GM12878 (cell line): ENCODE data around the gene RRP36. TPM values are rescaled to one million over a fixed set of nuclear protein-coding genes. Genes with fewer than 3 reads are reported as not detected.

ENCODE experiments used
- ATAC-seq: fragments of 200-7000 bp; cut with Tn5 transposase; 3 replicates; pipeline ENCODE4 v1.9.1; 2020; ENCODE audit warnings: mild to moderate bottlenecking, moderate library complexity
- BruUV-seq: library from RNA; stranded (reverse); fragments of 400-500 nt; replicated peaks from 2 replicates; lab custom pipeline; 2021; lab: Mats Ljungman, UMichigan
- CTCF ChIA-PET: fragments of 300-600 bp; sonication (Branson Sonifier 250); formaldehyde crosslinking; extraction: SDS; loops from one replicate; lab custom pipeline; 2021; ENCODE audit warnings: inconsistent platforms; lab: Yijun Ruan, JAX
- POLR2A ChIA-PET: fragments of 350-600 bp; formaldehyde crosslinking; extraction: SDS; loops from one replicate; lab custom pipeline; 2021; ENCODE audit warnings: inconsistent platforms; lab: Charles Lee
- RAD21 ChIA-PET: fragments of 300-600 bp; sonication (Branson Sonifier 250); formaldehyde crosslinking; loops from one replicate; lab custom pipeline; 2023; ENCODE audit warnings: antibody characterized with exemption; ENCODE audit not compliant: unreplicated experiment; lab: Charles Lee
- SMC1A ChIA-PET: fragments of 300-600 bp; sonication (Branson Sonifier 250); formaldehyde crosslinking; loops from one replicate; lab custom pipeline; 2023; ENCODE audit not compliant: unreplicated experiment, uncharacterized antibody; lab: Charles Lee
- DNase-seq: peaks from one replicate; pipeline ENCODE4 v3.0.0-alpha.2; 2011; ENCODE audit warnings: low read depth, low spot score
- FAIRE-seq: peaks from 3 replicates; lab custom pipeline; 2011; peaks lifted over from hg19 to GRCh38; lab: Jason Lieb, UNC
- H2AFZ ChIP-seq: 2 replicates; pipeline ENCODE4 v1.6.0; 2011; ENCODE audit warnings: low read depth, low read length, control low read depth; ENCODE audit not compliant: control insufficient read depth
- H3K27ac ChIP-seq: 2 replicates; pipeline ENCODE4 v1.5.1; 2011; ENCODE audit warnings: control low read depth; ENCODE audit not compliant: control insufficient read depth, insufficient read depth
- H3K27me3 ChIP-seq, 2 experiments: replicated peaks in 1 of 2; 2 replicates each; pipeline versions ENCODE4 v1.6.0 to v1.6.1; 2011; ENCODE audit warnings: low read length in 1 of 2; ENCODE audit not compliant: control insufficient read depth in 2 of 2, insufficient read depth in 2 of 2
- H3K36me3 ChIP-seq, 2 experiments: 2 replicates each; pipeline ENCODE4 v1.5.1; 2011; ENCODE audit warnings: low read length in 1 of 2; ENCODE audit not compliant: control insufficient read depth in 2 of 2, insufficient read depth in 2 of 2
- H3K4me1 ChIP-seq: 2 replicates; pipeline ENCODE4 v1.6.1; 2011; ENCODE audit warnings: mild to moderate bottlenecking, low read length, moderate library complexity, mixed read lengths; ENCODE audit not compliant: control insufficient read depth, insufficient read depth
- H3K4me2 ChIP-seq: 2 replicates; pipeline ENCODE4 v1.6.0; 2011; ENCODE audit warnings: control low read depth; ENCODE audit not compliant: control insufficient read depth, insufficient read depth
- H3K4me3 ChIP-seq: fragments of 200-600 bp; sonication (generic); 2 replicates; pipeline ENCODE4 v1.5.1; 2016
- H3K79me2 ChIP-seq: 2 replicates; pipeline ENCODE4 v1.6.0; 2011; ENCODE audit warnings: low read length; ENCODE audit not compliant: control insufficient read depth, insufficient read depth
- H3K9ac ChIP-seq: 2 replicates; pipeline ENCODE4 v1.8.0; 2011; ENCODE audit warnings: low read length, control low read depth, mixed read lengths; ENCODE audit not compliant: control insufficient read depth, insufficient read depth
- H3K9me3 ChIP-seq: replicated peaks from 3 replicates; pipeline ENCODE4 v1.5.1; 2011; ENCODE audit warnings: mild to moderate bottlenecking, low read length; ENCODE audit not compliant: control insufficient read depth, insufficient read depth
- H4K20me1 ChIP-seq: 2 replicates; pipeline ENCODE4 v1.6.0; 2011; ENCODE audit not compliant: control insufficient read depth, insufficient read depth
- FOXM1 ChIP-seq: IDR thresholded peaks from 2 replicates; pipeline ENCODE4 v1.6.1; 2012; ENCODE audit warnings: low read depth, mild to moderate bottlenecking, inconsistent platforms, low read length, moderate library complexity
- HDGF ChIP-seq: fragments of 450-650 bp; IDR thresholded peaks from 2 replicates; pipeline ENCODE4 v1.6.1; 2016; ENCODE audit warnings: antibody characterized with exemption
- MXI1 ChIP-seq: fragments of 150-350 bp; IDR thresholded peaks from 2 replicates; pipeline ENCODE4 v1.6.1; 2011; ENCODE audit warnings: low read depth, mild to moderate bottlenecking, inconsistent platforms, low read length, improper control_type of control experiment
- NR2C2 ChIP-seq: IDR thresholded peaks from 2 replicates; pipeline ENCODE4 v1.6.1; 2011; ENCODE audit warnings: borderline replicate concordance, low read depth; ENCODE audit not compliant: control insufficient read depth, insufficient read length
- PAX8 ChIP-seq: fragments of 450-650 bp; IDR thresholded peaks from 2 replicates; pipeline ENCODE4 v1.6.1; 2017; ENCODE audit warnings: mild to moderate bottlenecking, moderate library complexity
- SUPT20H ChIP-seq: IDR thresholded peaks from 2 replicates; pipeline ENCODE4 v1.6.1; 2011; ENCODE audit warnings: low read depth, mild to moderate bottlenecking, low read length, moderate library complexity, borderline replicate concordance; ENCODE audit not compliant: control insufficient read depth
- WGBS: methylation state at CpG from one replicate; pipeline ENCODE4 v1.1.6; 2016; ENCODE audit warnings: low lambda C conversion rate; ENCODE audit not compliant: insufficient replicate concordance, insufficient coverage; ENCODE audit errors: missing lambda C conversion rate; 5-methylcytosine and 5-hydroxymethylcytosine counted together
- in situ Hi-C: fragments of 300-500 bp; cut with MboI; formaldehyde crosslinking; loops from 9 replicates; pipeline ENCODE4 v1.14.3; 2018; ENCODE audit warnings: mixed read lengths
- intact Hi-C: fragments of 100-400 bp; cut with micrococcal nuclease; formaldehyde crosslinking; loops from one replicate; pipeline ENCODE4 v1.14.2; 2022; ENCODE audit not compliant: unreplicated experiment
- polyA plus RNA-seq, 11 experiments: library from polyadenylated mRNA; depleted of rRNA in 4 of 11; unstranded in 6 of 11; stranded (reverse) in 5 of 11; fragments of >200 nt; fragmentation: Nextera tagmentation in 4 of 11; fragmentation: Illumina TruSeq in 1 of 11; extraction: Ambion mirVana in 4 of 11; extraction: Trizol in 1 of 11; gene quantifications; 1 replicate in 1 of 11; 2 replicates in 10 of 11; pipeline versions ENCODE4 v1.2.1 to v1.2.3, GENCODE V29; 2011 to 2016; ENCODE audit warnings: inconsistent platforms in 2 of 11, missing spikeins in 2 of 11, low read depth in 1 of 11
- total RNA-seq, 4 experiments: library from RNA; depleted of rRNA in 3 of 4; stranded (reverse); fragments of >200 nt in 3 of 4; fragmentation: Illumina TruSeq in 1 of 4; extraction: Trizol in 1 of 4; gene quantifications; 2 replicates each; pipeline versions ENCODE4 v1.2.1 to v1.2.3, GENCODE V29; 2013 to 2021
- TF ChIP-seq, protein P1 (sequence below): IDR thresholded peaks from 2 replicates; pipeline ENCODE4 v1.6.1; 2012; ENCODE audit warnings: mild to moderate bottlenecking, low read depth, low read length
- TF ChIP-seq, protein P2 (sequence below): fragments of 450-650 bp; IDR thresholded peaks from 2 replicates; pipeline ENCODE4 v1.6.1; 2018; ENCODE audit warnings: mild to moderate bottlenecking, low read depth, moderate library complexity; ENCODE audit not compliant: partially characterized antibody

The RRP36 gene
- total and polyA plus RNA-seq, 10 of the 15 experiments (the other 5 are each of a cell fraction or from before 2014, with no cell fraction given): 17.6 to 101 (median 69.7) TPM

DNA sequence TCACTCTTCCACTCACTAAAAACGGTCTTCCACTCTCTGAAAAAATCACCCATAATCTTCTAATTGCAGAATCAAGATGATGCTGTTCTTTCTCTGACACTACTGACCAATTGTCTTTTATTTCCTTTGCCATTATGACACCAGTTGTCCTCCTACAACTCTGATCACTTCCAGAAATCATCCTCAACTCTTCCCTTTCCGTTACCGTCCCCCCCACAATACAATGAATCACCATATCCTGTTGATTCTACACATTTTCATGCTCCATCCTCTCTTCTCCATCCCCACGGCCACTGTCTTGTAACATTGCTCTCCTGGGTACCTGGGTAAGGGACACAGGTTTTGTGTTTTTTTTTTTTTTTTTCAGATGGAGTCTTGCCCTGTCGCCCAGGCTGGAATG is 39.6 kb upstream of the RRP36 start (continued):
- TF ChIP-seq, protein P1, sequence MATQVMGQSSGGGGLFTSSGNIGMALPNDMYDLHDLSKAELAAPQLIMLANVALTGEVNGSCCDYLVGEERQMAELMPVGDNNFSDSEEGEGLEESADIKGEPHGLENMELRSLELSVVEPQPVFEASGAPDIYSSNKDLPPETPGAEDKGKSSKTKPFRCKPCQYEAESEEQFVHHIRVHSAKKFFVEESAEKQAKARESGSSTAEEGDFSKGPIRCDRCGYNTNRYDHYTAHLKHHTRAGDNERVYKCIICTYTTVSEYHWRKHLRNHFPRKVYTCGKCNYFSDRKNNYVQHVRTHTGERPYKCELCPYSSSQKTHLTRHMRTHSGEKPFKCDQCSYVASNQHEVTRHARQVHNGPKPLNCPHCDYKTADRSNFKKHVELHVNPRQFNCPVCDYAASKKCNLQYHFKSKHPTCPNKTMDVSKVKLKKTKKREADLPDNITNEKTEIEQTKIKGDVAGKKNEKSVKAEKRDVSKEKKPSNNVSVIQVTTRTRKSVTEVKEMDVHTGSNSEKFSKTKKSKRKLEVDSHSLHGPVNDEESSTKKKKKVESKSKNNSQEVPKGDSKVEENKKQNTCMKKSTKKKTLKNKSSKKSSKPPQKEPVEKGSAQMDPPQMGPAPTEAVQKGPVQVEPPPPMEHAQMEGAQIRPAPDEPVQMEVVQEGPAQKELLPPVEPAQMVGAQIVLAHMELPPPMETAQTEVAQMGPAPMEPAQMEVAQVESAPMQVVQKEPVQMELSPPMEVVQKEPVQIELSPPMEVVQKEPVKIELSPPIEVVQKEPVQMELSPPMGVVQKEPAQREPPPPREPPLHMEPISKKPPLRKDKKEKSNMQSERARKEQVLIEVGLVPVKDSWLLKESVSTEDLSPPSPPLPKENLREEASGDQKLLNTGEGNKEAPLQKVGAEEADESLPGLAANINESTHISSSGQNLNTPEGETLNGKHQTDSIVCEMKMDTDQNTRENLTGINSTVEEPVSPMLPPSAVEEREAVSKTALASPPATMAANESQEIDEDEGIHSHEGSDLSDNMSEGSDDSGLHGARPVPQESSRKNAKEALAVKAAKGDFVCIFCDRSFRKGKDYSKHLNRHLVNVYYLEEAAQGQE: no peak
- TF ChIP-seq HDGF: no peak

DNA sequence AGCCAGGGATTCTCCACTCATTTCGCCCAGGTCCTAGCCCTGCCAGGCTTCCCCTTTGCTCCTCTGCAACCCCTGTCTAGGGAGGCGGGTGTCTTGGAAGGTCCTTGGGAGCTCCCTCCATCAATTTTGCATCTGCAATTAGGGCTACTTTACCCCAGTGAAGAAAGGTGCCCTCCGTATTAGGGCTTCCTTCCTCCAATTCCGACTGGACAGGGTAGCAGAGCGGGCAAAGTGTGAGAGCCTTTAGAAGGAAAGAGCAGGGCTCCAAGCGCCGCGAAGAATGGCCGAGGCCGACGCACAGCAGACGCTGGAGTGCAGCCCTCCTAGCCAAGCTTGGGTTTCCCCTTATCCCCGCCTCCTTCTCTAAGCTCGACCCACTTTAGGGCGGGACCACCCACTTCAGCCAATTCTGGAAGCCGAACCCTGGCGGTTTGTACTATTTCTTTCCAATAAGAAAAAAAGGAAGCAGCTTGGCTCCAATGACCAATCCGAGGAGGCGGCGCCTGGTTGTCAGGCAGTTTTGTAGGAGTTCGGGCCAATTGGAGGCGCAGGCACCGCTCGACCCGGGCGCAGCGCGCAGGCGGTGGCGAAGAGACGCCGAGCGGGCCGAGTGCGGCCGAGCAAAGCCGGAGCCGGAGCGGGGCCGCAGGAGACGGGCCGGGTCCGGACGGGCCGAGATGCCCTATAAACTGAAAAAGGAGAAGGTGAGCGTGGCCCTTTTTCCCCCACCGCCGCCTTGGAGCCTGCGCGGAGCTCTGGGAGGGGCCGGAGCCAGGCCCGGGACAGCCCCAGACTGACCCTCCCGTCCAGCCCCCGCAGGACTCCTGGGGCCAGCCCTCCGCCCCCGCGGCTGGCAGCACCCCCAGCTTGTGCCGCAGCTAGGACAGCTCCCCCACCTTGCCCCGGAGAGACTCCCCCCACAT is 37.2 kb upstream of the RRP36 start, which contains the start of gene PPP2R5D:
TSS of gene PPP2R5D (plus strand) at position 570 of the 923 bp plus-strand sequence. CDS start at position 678, 108 bp downstream.
- Histone ChIP-seq H3K27ac (peak within 1 kb of the TSS; percentile 79), H3K4me3 (peak within 1 kb of the TSS; percentile 98), H2AFZ (peak within 1 kb of the TSS; percentile 99), H3K4me1 (peaks cover 23% of the 10 kb centered on the region), H3K4me2 (peak within 1 kb of the TSS; percentile 100), H3K27me3 (no peaks in the 10 kb centered on the region), H3K9ac (peak within 1 kb of the TSS; percentile 84), H3K36me3 (peaks cover 0 to under 1% of the 10 kb centered on the region in 2 experiments; a peak in 1 of 4 replicates), H4K20me1 (no peaks in the 10 kb centered on the region), H3K9me3 (no peaks in the 10 kb centered on the region), H3K79me2 (peaks cover 17% of the 10 kb centered on the region)
- ATAC-seq (peak; percentile 97), FAIRE-seq (peak; percentile 97), DNase-seq (peak; percentile 94)
- intact Hi-C loops (loop anchor here (2.0 kb wide), 1 partner anchor 53 kb away; no protein-coding TSS in a partner anchor), in situ Hi-C loops (no loop called here)
- ChIA-PET SMC1A (interaction anchor here (0.6 to 1.9 kb wide), 12 partner anchors 8 to 645 kb away, joined by 3 to 12 read pairs (median 3); partner anchors contain the start of genes CNPY3, GTPBP2, KLHDC3 and MEA1), POLR2A (interaction anchor here (0.6 to 2.2 kb wide), 26 partner anchors 9 to 493 kb away, joined by 3 to 32 read pairs (median 4); partner anchors contain the start of genes CNPY3, CUL7, KLC4 and KLHDC3), RAD21 (interaction anchor here (0.8 to 2.2 kb wide), 7 partner anchors 9 to 84 kb away, joined by 3 to 31 read pairs (median 6); partner anchors contain the start of genes CNPY3, KLHDC3 and MEA1), CTCF (interaction anchor here (0.5 to 1.9 kb wide), 11 partner anchors 12 to 522 kb away, joined by 3 to 14 read pairs (median 3); partner anchors contain the start of gene CNPY3)
- BruUV-seq: no TSS peak
- 1% methylated on average over 34 of the region's 59 CpGs for WGBS
- TF ChIP-seq FOXM1 (no peak), SUPT20H (no peak), NR2C2 (no peak), MXI1 (no peak), PAX8 (no peak)
- TF ChIP-seq, protein P2, sequence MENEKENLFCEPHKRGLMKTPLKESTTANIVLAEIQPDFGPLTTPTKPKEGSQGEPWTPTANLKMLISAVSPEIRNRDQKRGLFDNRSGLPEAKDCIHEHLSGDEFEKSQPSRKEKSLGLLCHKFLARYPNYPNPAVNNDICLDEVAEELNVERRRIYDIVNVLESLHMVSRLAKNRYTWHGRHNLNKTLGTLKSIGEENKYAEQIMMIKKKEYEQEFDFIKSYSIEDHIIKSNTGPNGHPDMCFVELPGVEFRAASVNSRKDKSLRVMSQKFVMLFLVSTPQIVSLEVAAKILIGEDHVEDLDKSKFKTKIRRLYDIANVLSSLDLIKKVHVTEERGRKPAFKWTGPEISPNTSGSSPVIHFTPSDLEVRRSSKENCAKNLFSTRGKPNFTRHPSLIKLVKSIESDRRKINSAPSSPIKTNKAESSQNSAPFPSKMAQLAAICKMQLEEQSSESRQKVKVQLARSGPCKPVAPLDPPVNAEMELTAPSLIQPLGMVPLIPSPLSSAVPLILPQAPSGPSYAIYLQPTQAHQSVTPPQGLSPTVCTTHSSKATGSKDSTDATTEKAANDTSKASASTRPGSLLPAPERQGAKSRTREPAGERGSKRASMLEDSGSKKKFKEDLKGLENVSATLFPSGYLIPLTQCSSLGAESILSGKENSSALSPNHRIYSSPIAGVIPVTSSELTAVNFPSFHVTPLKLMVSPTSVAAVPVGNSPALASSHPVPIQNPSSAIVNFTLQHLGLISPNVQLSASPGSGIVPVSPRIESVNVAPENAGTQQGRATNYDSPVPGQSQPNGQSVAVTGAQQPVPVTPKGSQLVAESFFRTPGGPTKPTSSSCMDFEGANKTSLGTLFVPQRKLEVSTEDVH: no peak
